A673 (cell line): Measurements from ENCODE around the gene C15orf62. TPM values are rescaled to one million over a fixed set of nuclear protein-coding genes. Genes with fewer than 3 reads are reported as not detected.
A peak's percentile ranks its signal among the peaks of the same experiment; 100 is the strongest.

ENCODE experiments used
- BruUV-seq: library from RNA; stranded (reverse); fragments of 400-500 nt; replicated peaks from 2 replicates; lab custom pipeline; 2021; lab: Mats Ljungman, UMichigan
- CTCF ChIA-PET: fragments of 300-600 bp; sonication (Branson Sonifier 250); formaldehyde crosslinking; loops from one replicate; lab custom pipeline; 2022; ENCODE audit warnings: antibody characterized with exemption; lab: Charles Lee
- POLR2A ChIA-PET: fragments of 300-600 bp; sonication (Branson Sonifier 250); formaldehyde crosslinking; loops from one replicate; lab custom pipeline; 2022; ENCODE audit warnings: antibody characterized with exemption; ENCODE audit not compliant: low non-redundant PET; lab: Charles Lee
- DNase-seq: peaks from one replicate; pipeline ENCODE4 v3.0.0-alpha.2; 2015; ENCODE audit warnings: low spot score
- H3K27ac ChIP-seq: fragments of 200-600 bp; sonication (generic); 2 replicates; pipeline ENCODE4 v1.5.1; 2016; ENCODE audit warnings: mixed run types, low read depth, mild to moderate bottlenecking, mixed read lengths, antibody characterized with exemption, low read length; ENCODE audit not compliant: poor library complexity, severe bottlenecking
- H3K27me3 ChIP-seq: fragments of 200-600 bp; sonication (generic); replicated peaks from 2 replicates; pipeline ENCODE4 v1.6.1; 2017; ENCODE audit warnings: mixed run types, low read depth, mild to moderate bottlenecking, mixed read lengths, antibody characterized with exemption, low read length; ENCODE audit not compliant: insufficient read depth, poor library complexity
- H3K36me3 ChIP-seq: fragments of 200-600 bp; sonication (generic); 2 replicates; pipeline ENCODE4 v1.6.1; 2016; ENCODE audit warnings: mixed run types, mild to moderate bottlenecking, mixed read lengths, antibody characterized with exemption, low read length; ENCODE audit not compliant: insufficient read depth, poor library complexity, severe bottlenecking
- H3K4me1 ChIP-seq: fragments of 200-600 bp; sonication (generic); 2 replicates; pipeline ENCODE4 v1.6.1; 2017; ENCODE audit warnings: mixed run types, mild to moderate bottlenecking, mixed read lengths, antibody characterized with exemption, low read length; ENCODE audit not compliant: insufficient read depth, poor library complexity, severe bottlenecking
- H3K4me3 ChIP-seq: fragments of 200-600 bp; sonication (generic); 2 replicates; pipeline ENCODE4 v1.5.1; 2016; ENCODE audit warnings: low read depth, mixed run types, mild to moderate bottlenecking, mixed read lengths, low read length; ENCODE audit not compliant: poor library complexity, severe bottlenecking
- H3K9me3 ChIP-seq: fragments of 200-600 bp; sonication (generic); 2 replicates; pipeline ENCODE4 v1.6.1; 2016; ENCODE audit warnings: mixed run types, low read depth, mild to moderate bottlenecking, mixed read lengths, antibody characterized with exemption, low read length; ENCODE audit not compliant: poor library complexity, severe bottlenecking
- EZH2 ChIP-seq: fragments of 200-600 bp; sonication (generic); IDR thresholded peaks from 2 replicates; pipeline ENCODE4 v1.6.1; 2017; ENCODE audit warnings: borderline replicate concordance, low read depth, mild to moderate bottlenecking, mixed read lengths, antibody characterized with exemption, low read length; ENCODE audit not compliant: poor library complexity, severe bottlenecking
- intact Hi-C: fragments of 100-400 bp; cut with micrococcal nuclease; formaldehyde crosslinking; loops from one replicate; pipeline ENCODE4 v1.10.0; 2022; ENCODE audit not compliant: unreplicated experiment
- total RNA-seq: library from RNA; stranded (reverse); gene quantifications from 2 replicates; pipeline ENCODE4 v1.2.3, GENCODE V29; 2021
- TF ChIP-seq, protein P1 (sequence below): fragments of 300-800, 200-600 bp; sonication (generic); conservative IDR thresholded peaks from 2 replicates; pipeline ENCODE4 v1.5.1; 2017; ENCODE audit warnings: low read depth, mild to moderate bottlenecking, antibody characterized with exemption, low read length, moderate library complexity, mixed read lengths

Gene C15orf62
- total RNA-seq, 1 experiment from 2014 or later = 0.62 TPM

DNA sequence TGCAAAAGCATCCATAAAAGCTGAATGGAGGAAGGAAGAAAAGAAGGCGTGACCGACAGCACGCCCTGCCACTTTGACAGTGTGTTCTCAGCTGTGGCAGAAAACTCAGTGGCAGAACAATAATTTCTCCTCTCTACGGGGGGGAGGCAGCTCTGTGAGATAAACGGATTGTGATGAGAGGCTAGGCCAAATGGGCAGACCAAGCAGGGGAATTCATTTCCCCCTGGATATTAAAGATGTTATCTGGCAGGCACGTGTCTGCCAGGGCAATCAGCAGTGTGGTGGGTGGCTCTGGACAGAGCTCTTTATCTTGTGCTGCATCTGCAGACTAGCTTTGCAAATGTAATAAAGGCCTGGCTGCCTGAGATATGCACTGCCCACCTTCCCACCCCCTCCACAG is 12.8 kb upstream of the C15orf62 start:
- intact Hi-C loops = no loop called here
- CTCF ChIA-PET = interaction anchor here (0.5 kb wide), 1 partner anchor 92 kb away, joined by 3 read pairs; no protein-coding TSS in a partner anchor
- H3K36me3 ChIP-seq = peaks cover 7% of the 10 kb centered on the region
- H3K9me3 ChIP-seq = no peaks in the 10 kb centered on the region
- TF ChIP-seq, protein P1, sequence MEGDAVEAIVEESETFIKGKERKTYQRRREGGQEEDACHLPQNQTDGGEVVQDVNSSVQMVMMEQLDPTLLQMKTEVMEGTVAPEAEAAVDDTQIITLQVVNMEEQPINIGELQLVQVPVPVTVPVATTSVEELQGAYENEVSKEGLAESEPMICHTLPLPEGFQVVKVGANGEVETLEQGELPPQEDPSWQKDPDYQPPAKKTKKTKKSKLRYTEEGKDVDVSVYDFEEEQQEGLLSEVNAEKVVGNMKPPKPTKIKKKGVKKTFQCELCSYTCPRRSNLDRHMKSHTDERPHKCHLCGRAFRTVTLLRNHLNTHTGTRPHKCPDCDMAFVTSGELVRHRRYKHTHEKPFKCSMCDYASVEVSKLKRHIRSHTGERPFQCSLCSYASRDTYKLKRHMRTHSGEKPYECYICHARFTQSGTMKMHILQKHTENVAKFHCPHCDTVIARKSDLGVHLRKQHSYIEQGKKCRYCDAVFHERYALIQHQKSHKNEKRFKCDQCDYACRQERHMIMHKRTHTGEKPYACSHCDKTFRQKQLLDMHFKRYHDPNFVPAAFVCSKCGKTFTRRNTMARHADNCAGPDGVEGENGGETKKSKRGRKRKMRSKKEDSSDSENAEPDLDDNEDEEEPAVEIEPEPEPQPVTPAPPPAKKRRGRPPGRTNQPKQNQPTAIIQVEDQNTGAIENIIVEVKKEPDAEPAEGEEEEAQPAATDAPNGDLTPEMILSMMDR = no peak
- no peak for TF ChIP-seq EZH2
- no TSS peak for BruUV-seq
- H3K4me1 ChIP-seq = peaks cover 23% of the 10 kb centered on the region
- H3K27ac ChIP-seq = no peak overlapping the region
- no peaks in the 10 kb centered on the region for H3K27me3 ChIP-seq
- no peak overlapping the region for H3K4me3 ChIP-seq
- peak; percentile 79 for DNase-seq
- POLR2A ChIA-PET = no interaction called here

- Histone ChIP-seq H3K4me1 (peaks cover 30% of the 10 kb centered on the region), H3K36me3 (no peaks in the 10 kb centered on the region), H3K9me3 (no peaks in the 10 kb centered on the region), H3K4me3 (no peak overlapping the region), H3K27me3 (no peaks in the 10 kb centered on the region), H3K27ac (no peak overlapping the region)
- TF ChIP-seq EZH2 = no peak
- TF ChIP-seq, protein P1 = no peak
- intact Hi-C loops = no loop called here
- no peak for DNase-seq
- BruUV-seq = no TSS peak
- ChIA-PET CTCF (no interaction called here), POLR2A (no interaction called here)
Observed at GRCh38 chr15:40759961-40760360, 9.8 kb upstream of the C15orf62 start.

- TF ChIP-seq, protein P1 = no peak
- no peak for TF ChIP-seq EZH2
- peak; percentile 71 for DNase-seq
- Histone ChIP-seq H3K27ac (peak overlapping the region; percentile 66), H3K36me3 (peaks cover 4% of the 10 kb centered on the region), H3K4me1 (peaks cover 34% of the 10 kb centered on the region), H3K4me3 (peak overlapping the region; percentile 45), H3K27me3 (no peaks in the 10 kb centered on the region), H3K9me3 (no peaks in the 10 kb centered on the region)
- ChIA-PET POLR2A (no interaction called here), CTCF (interaction anchor here (0.7 to 0.9 kb wide), 2 partner anchors 20 to 96 kb away, joined by 3 to 5 read pairs; no protein-coding TSS in a partner anchor)
- intact Hi-C loops = no loop called here
- BruUV-seq = no TSS peak
Observed at GRCh38 chr15:40762919-40763800, 6.6 kb upstream of the C15orf62 start.
